ENCODE measurements around the gene MYZAP. TPM values are rescaled to one million over a fixed set of nuclear protein-coding genes. Genes with fewer than 3 reads are reported as not detected.

MYZAP gene
- total and polyA plus RNA-seq, 4 donors: 2.4 to 9.3 (median 2.9) TPM

DNA sequence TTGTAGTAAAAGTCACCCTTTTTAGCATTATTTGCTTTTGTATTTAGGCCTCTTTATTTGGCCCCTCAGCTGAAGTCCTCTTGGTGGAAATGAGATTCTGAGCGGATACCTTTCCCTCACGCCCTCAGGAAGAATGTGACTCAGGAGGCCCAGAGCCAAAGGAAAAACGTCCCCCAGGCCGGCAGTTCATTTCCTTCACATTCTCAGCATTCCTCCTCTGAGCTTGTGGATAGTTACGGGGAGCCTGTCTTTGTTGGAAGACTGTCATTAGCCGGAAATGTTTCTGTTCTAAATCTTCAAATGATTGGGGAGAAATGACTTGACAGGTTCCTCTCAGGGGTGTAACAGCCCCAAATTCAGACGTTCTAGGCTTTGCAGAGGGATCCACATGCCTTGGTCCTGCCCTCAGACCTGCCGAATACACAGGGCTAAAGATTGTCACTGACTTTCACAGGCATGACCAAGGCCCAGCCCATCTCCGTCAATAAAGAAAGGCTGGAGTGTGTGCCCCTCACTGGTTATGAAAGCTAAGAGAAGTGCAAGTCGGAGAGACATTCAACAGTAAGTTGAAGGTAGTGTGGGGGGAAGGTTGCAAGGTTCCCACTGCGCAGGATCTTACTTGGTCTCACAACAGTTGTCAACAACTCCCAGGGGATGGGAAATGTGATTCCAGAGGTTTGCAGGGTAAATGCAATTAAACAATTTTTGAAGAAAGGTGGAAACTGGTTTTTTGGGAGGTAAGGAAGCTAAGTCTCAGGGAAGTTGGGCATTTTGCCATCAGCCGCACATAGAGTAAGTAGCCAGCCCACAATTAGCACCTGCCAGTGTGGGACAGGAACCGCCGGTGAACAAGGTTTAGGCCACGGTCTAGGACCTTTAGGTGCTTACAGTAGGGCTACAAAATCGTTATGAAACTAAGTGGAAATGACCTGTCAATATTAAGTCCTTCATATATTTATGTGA lies 39.7 kb upstream of the MYZAP start:
- H3K27me3 ChIP-seq (ENCODE audit: control insufficient read depth, insufficient read depth, low read length): no peaks in the 10 kb centered on the region
- peak in 1 of 6 donors; percentile 48 for DNase-seq (ENCODE audit: low read depth in 4 of 6, low spot score in 6 of 6)
- no peak overlapping the region for H3K4me3 ChIP-seq (ENCODE audit: low read depth, low read length)
- 80% methylated on average over 11 of the region's 16 CpGs for WGBS (ENCODE audit: insufficient coverage)
- peak overlapping the region; percentile 70 for H3K27ac ChIP-seq (ENCODE audit: low read depth, low read length)
- no peaks in the 10 kb centered on the region for H3K9me3 ChIP-seq (ENCODE audit: control insufficient read depth, insufficient read depth, low read length)
- H3K4me1 ChIP-seq (ENCODE audit: control insufficient read depth, insufficient read depth, low read length): peaks cover 23% of the 10 kb centered on the region
- H3K36me3 ChIP-seq (ENCODE audit: control insufficient read depth, insufficient read depth, low read length): peaks cover 4% of the 10 kb centered on the region

GRCh38 chr15:57552678-57553334 lies 38.9 kb upstream of the MYZAP start:
- H3K27ac ChIP-seq (ENCODE audit: low read depth, low read length): peak overlapping the region; percentile 70
- no peaks in the 10 kb centered on the region for H3K27me3 ChIP-seq (ENCODE audit: control insufficient read depth, insufficient read depth, low read length)
- WGBS (ENCODE audit: insufficient coverage): 89% methylated on average over 6 of the region's 8 CpGs
- H3K36me3 ChIP-seq (ENCODE audit: control insufficient read depth, insufficient read depth, low read length): no peaks in the 10 kb centered on the region
- no peak overlapping the region for H3K4me3 ChIP-seq (ENCODE audit: low read depth, low read length)
- no peaks in the 10 kb centered on the region for H3K9me3 ChIP-seq (ENCODE audit: control insufficient read depth, insufficient read depth, low read length)
- H3K4me1 ChIP-seq (ENCODE audit: control insufficient read depth, insufficient read depth, low read length): peaks cover 23% of the 10 kb centered on the region
- no peak for DNase-seq (ENCODE audit: low read depth in 4 of 6, low spot score in 6 of 6)

- H3K27me3 ChIP-seq (ENCODE audit: control insufficient read depth, insufficient read depth, low read length): no peaks in the 10 kb centered on the region
- no peaks in the 10 kb centered on the region for H3K36me3 ChIP-seq (ENCODE audit: control insufficient read depth, insufficient read depth, low read length)
- DNase-seq (ENCODE audit: low read depth in 4 of 6, low spot score in 6 of 6): no peak
- WGBS (ENCODE audit: insufficient coverage): 98% methylated on average over 5 of the region's 5 CpGs
- H3K9me3 ChIP-seq (ENCODE audit: control insufficient read depth, insufficient read depth, low read length): no peaks in the 10 kb centered on the region
- no peak overlapping the region for H3K4me3 ChIP-seq (ENCODE audit: low read depth, low read length)
- no peak overlapping the region for H3K27ac ChIP-seq (ENCODE audit: low read depth, low read length)
- H3K4me1 ChIP-seq (ENCODE audit: control insufficient read depth, insufficient read depth, low read length): peaks cover 23% of the 10 kb centered on the region
Observed at GRCh38 chr15:57553526-57553925, 38.2 kb upstream of the MYZAP start.

- Histone ChIP-seq H3K36me3 (ENCODE audit: control insufficient read depth, insufficient read depth, low read length) (no peaks in the 10 kb centered on the region), H3K27ac (ENCODE audit: low read depth, low read length) (peak overlapping the region; percentile 41), H3K9me3 (ENCODE audit: control insufficient read depth, insufficient read depth, low read length) (no peaks in the 10 kb centered on the region), H3K4me1 (ENCODE audit: control insufficient read depth, insufficient read depth, low read length) (peaks cover 23% of the 10 kb centered on the region), H3K27me3 (ENCODE audit: control insufficient read depth, insufficient read depth, low read length) (peaks cover 2% of the 10 kb centered on the region), H3K4me3 (ENCODE audit: low read depth, low read length) (no peak overlapping the region)
- DNase-seq (ENCODE audit: low read depth in 4 of 6, low spot score in 6 of 6): peak in 1 of 6 donors; percentile 62
- 14% methylated on average over 7 of the region's 10 CpGs for WGBS (ENCODE audit: insufficient coverage)
Observed at GRCh38 chr15:57554063-57554811, 37.5 kb upstream of the MYZAP start.

DNA sequence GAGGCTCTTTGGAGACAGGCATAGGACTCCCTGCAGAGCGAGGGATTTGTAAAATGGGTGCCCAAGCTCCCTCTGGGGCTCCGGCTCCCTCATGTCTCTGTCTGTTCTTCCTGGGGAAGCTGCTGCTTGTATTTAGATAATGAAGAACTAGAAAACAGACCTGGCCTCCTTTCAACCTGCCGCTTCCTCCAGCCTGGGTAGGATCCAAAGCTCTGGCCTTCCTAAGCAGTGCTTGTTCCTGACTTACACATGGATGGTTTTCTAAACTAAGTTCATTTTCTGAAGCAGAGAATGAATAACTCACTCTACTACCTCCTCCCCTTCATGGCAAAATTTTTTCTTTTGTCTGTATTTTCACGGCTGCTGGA lies 36.9 kb upstream of the MYZAP start:
- H3K27me3 ChIP-seq (ENCODE audit: control insufficient read depth, insufficient read depth, low read length): peaks cover 2% of the 10 kb centered on the region
- H3K27ac ChIP-seq (ENCODE audit: low read depth, low read length): peak overlapping the region; percentile 41
- WGBS (ENCODE audit: insufficient coverage): 49% methylated on average over 4 of the region's 4 CpGs
- H3K4me3 ChIP-seq (ENCODE audit: low read depth, low read length): no peak overlapping the region
- H3K4me1 ChIP-seq (ENCODE audit: control insufficient read depth, insufficient read depth, low read length): peaks cover 23% of the 10 kb centered on the region
- no peaks in the 10 kb centered on the region for H3K36me3 ChIP-seq (ENCODE audit: control insufficient read depth, insufficient read depth, low read length)
- no peaks in the 10 kb centered on the region for H3K9me3 ChIP-seq (ENCODE audit: control insufficient read depth, insufficient read depth, low read length)
- no peak for DNase-seq (ENCODE audit: low read depth in 4 of 6, low spot score in 6 of 6)

DNA sequence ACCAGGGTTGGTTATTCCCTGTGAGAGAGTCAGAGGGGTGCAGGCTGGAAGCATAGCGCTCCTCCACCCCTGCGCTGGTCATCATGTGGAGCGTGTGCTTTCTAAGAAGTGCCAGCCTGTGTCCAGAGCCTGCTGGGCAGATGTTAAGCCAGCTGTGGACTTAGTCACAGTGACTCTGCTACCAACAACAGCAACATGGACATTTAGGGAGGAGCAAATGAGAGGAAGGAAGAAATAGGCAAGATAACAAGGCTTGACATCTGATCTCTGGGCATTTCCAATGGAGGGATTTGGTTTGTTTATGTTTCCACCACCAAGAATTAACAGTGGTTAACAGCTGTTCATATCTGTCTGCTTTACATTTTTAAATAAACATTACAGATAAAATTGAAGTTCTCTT lies 36.4 kb upstream of the MYZAP start:
- Histone ChIP-seq H3K9me3 (ENCODE audit: control insufficient read depth, insufficient read depth, low read length) (no peaks in the 10 kb centered on the region), H3K4me3 (ENCODE audit: low read depth, low read length) (no peak overlapping the region), H3K27ac (ENCODE audit: low read depth, low read length) (no peak overlapping the region), H3K4me1 (ENCODE audit: control insufficient read depth, insufficient read depth, low read length) (peaks cover 23% of the 10 kb centered on the region), H3K36me3 (ENCODE audit: control insufficient read depth, insufficient read depth, low read length) (no peaks in the 10 kb centered on the region), H3K27me3 (ENCODE audit: control insufficient read depth, insufficient read depth, low read length) (peaks cover 2% of the 10 kb centered on the region)
- no peak for DNase-seq (ENCODE audit: low read depth in 4 of 6, low spot score in 6 of 6)
- no CpG with 5 or more reads among the region's 3 CpGs for WGBS (ENCODE audit: insufficient coverage)

- Histone ChIP-seq H3K9me3 (ENCODE audit: control insufficient read depth, insufficient read depth, low read length) (no peaks in the 10 kb centered on the region), H3K36me3 (ENCODE audit: control insufficient read depth, insufficient read depth, low read length) (no peaks in the 10 kb centered on the region), H3K4me3 (ENCODE audit: low read depth, low read length) (no peak overlapping the region), H3K27me3 (ENCODE audit: control insufficient read depth, insufficient read depth, low read length) (peaks cover 2% of the 10 kb centered on the region), H3K27ac (ENCODE audit: low read depth, low read length) (no peak overlapping the region), H3K4me1 (ENCODE audit: control insufficient read depth, insufficient read depth, low read length) (peaks cover 23% of the 10 kb centered on the region)
- no peak for DNase-seq (ENCODE audit: low read depth in 4 of 6, low spot score in 6 of 6)
- 89% methylated on average over 7 of the region's 9 CpGs for WGBS (ENCODE audit: insufficient coverage)
Observed at GRCh38 chr15:57556040-57556439, 35.7 kb upstream of the MYZAP start.

DNA sequence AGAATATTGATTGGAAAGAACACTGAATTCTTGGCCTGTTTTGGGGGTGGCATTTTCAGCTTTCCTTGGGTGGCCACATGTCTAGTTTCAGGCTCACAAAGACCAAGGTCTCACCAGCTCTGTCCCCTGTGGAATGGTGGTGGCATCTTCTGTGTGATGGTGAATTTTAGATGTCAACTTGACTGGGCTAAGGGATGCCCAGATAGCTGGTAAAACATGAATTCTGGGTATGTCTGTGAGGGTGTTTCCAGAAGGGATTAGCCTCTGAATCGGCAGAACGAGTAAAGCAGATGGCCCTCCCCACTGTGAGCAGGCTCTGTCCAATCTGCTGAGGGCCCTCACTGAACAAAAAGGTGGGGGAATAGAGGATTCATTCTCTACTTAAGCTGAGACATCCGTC lies 34.4 kb upstream of the MYZAP start:
- no peaks in the 10 kb centered on the region for H3K36me3 ChIP-seq (ENCODE audit: control insufficient read depth, insufficient read depth, low read length)
- no peaks in the 10 kb centered on the region for H3K9me3 ChIP-seq (ENCODE audit: control insufficient read depth, insufficient read depth, low read length)
- H3K27ac ChIP-seq (ENCODE audit: low read depth, low read length): no peak overlapping the region
- no peak for DNase-seq (ENCODE audit: low read depth in 4 of 6, low spot score in 6 of 6)
- no CpG with 5 or more reads among the region's 3 CpGs for WGBS (ENCODE audit: insufficient coverage)
- no peak overlapping the region for H3K4me3 ChIP-seq (ENCODE audit: low read depth, low read length)
- peaks cover 2% of the 10 kb centered on the region for H3K27me3 ChIP-seq (ENCODE audit: control insufficient read depth, insufficient read depth, low read length)
- H3K4me1 ChIP-seq (ENCODE audit: control insufficient read depth, insufficient read depth, low read length): peaks cover 20% of the 10 kb centered on the region

- 14% methylated on average over 1 of the region's 6 CpGs for WGBS (ENCODE audit: insufficient coverage)
- H3K36me3 ChIP-seq (ENCODE audit: control insufficient read depth, insufficient read depth, low read length): no peaks in the 10 kb centered on the region
Observed at GRCh38 chr15:57557810-57558209, 33.9 kb upstream of the MYZAP start.

More at GRCh38 chr15:57557810-57558209, 33.9 kb upstream of the MYZAP start:
- no peaks in the 10 kb centered on the region for H3K9me3 ChIP-seq (ENCODE audit: control insufficient read depth, insufficient read depth, low read length)
- H3K4me1 ChIP-seq (ENCODE audit: control insufficient read depth, insufficient read depth, low read length): peaks cover 20% of the 10 kb centered on the region
- H3K4me3 ChIP-seq (ENCODE audit: low read depth, low read length): no peak overlapping the region
- no peak for DNase-seq (ENCODE audit: low read depth in 4 of 6, low spot score in 6 of 6)
- H3K27me3 ChIP-seq (ENCODE audit: control insufficient read depth, insufficient read depth, low read length): peaks cover 2% of the 10 kb centered on the region
- H3K27ac ChIP-seq (ENCODE audit: low read depth, low read length): no peak overlapping the region

Measured in spinal cord (tissue), 10 donors.